Skin epidermis (tissue), 12 donors: Measurements from ENCODE around the gene SNX9.
A peak's percentile ranks its signal among the peaks of the same experiment; 100 is the strongest.
"Not testable (repeated sequence)": the region's sequence is repeated elsewhere in the genome, so short reads cannot be mapped to it uniquely, and the experiment has no call there.

ENCODE experiments used
- H3K27ac ChIP-seq, 21 experiments: fragments of 200-600 bp; sonication (generic) in 11 of 21; one replicate each; pipeline ENCODE4 v1.5.0; 2020; ENCODE audit warnings: mild to moderate bottlenecking in 3 of 21, inconsistent platforms in 2 of 21, moderate library complexity in 2 of 21
- H3K4me3 ChIP-seq, 7 experiments: fragments of 200-600 bp; sonication (generic) in 2 of 7; one replicate each; pipeline ENCODE4 v1.5.0; 2020; ENCODE audit warnings: inconsistent platforms in 2 of 7, mild to moderate bottlenecking in 2 of 7, moderate library complexity in 1 of 7

Gene SNX9

DNA sequence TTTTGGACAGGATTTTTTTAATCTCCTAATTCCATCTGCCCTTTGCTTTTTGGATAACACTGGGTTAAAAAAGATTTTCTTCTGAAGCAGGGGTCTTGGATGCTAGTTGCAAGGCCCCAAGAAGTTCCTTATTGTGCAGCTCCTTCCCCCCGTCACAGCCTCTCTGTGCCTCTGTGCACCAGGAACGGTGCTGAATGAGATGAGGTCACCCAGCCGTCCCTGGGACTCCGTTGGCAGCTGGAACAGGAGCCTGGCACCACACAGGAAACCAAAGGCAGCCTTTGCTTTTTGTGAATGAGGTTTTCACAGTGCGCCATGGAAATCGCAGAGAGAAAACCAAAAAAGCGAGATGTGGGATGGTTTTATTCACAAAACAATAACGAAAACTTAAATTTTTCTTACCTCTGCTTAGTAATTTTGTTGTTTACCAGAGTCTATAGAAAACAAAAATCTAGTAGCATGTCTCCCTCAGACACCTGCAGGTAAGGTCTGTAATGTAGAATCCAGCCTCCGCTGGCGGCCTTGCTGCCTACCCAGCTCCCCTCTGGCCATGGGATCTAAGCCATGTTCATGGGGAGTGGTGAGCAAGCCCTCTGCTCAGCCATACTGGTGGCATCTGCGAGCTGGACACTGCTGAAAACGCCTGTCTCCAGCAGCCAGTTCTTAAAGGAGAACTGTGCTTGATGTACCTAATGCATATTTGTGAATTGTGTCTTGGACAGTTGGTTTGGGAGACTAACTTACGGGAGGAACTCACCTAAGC, 118.2 kb downstream of the SNX9 start:
- Histone ChIP-seq H3K4me3 (no peak overlapping the region), H3K27ac (no peak overlapping the region)

GRCh38 chr6:157942351-157942750, 119.3 kb downstream of the SNX9 start:
- no peak overlapping the region for H3K4me3 ChIP-seq
- H3K27ac ChIP-seq = no peak overlapping the region

DNA sequence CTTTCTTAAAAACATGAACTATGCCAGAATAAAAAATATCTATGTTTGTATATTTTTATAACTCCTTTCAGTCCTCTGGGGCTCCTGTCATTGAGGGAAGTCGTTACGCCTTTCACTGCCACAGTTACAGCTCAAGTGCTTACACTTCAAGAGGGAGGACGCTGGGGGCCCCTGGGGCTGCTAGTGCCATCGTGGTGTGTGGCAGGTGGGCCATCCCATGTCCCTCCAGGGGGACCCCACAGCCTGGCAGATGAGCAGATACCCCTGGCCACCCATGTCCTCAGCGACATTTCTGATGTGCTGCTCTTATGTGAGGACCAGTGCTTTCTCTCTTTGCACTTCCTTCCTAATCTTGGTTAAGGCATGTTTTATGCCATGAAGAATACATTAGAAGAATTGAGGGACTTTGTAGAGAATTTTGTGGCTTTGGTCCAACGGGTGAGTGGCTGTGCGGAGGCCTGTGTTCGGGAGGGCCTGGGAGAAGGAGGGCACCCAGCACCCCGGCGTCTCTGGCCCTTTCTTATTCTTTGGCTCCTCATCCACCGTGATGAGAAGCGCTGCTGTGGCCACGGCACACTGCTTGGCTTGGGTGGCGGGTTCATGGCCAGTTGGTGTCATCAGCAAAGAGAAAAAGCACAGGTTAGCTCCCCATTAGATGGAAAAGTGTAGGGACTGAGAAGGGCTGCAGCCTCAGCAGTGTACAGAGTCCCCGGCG, 120.4 kb downstream of the SNX9 start:
- H3K27ac ChIP-seq = no peak overlapping the region
- no peak overlapping the region for H3K4me3 ChIP-seq

- no peak overlapping the region for H3K27ac ChIP-seq
Observed at GRCh38 chr6:157943964-157944283, 120.9 kb downstream of the SNX9 start.

DNA sequence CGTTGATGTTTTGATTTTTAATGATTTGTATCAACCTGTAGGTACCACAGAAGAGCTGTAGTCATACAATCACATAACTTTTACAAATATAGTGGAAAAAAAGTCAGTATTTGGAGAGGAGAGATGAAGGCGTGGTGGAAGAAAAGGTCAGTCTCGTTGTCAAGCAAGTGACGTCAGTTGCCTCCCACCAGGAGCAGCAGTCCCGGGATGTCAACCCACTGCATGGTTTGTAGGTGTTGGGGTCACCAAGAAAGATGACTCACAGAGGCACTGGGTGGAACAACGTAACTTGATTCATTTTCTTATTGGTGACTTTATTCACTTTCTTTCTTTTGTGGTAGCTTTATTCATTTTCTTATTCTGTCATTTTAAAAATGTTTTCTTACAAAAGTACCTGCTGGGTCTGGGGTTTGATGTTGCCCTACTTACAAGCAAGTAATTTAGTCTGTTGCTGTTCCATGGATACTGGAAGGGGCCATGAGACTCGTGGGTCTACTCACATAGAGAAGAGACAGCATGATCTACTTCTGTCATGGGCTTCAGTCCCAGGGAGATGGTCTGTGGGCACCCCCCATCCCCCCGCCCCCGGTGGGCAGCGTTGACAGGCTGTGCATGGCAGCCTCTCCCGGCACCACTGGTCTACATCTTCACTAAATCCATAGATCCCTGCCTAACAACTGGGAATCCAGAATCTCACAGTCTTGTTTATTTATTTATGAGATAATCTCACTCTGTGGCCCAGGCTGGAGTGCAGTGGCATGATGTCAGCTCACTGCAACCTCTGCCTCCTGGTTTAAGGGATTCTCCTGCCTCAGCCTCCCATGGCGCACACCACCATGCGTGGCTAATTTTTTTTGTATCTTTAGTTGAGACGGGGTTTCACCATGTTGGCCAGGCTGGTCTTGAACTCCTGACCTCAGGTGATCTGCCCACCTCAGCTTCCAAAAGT, 122.2 kb downstream of the SNX9 start:
- Histone ChIP-seq H3K4me3 (no peak overlapping the region), H3K27ac (no peak overlapping the region)

More at GRCh38 chr6:157943964-157944283, 120.9 kb downstream of the SNX9 start:
- no peak overlapping the region for H3K4me3 ChIP-seq

DNA sequence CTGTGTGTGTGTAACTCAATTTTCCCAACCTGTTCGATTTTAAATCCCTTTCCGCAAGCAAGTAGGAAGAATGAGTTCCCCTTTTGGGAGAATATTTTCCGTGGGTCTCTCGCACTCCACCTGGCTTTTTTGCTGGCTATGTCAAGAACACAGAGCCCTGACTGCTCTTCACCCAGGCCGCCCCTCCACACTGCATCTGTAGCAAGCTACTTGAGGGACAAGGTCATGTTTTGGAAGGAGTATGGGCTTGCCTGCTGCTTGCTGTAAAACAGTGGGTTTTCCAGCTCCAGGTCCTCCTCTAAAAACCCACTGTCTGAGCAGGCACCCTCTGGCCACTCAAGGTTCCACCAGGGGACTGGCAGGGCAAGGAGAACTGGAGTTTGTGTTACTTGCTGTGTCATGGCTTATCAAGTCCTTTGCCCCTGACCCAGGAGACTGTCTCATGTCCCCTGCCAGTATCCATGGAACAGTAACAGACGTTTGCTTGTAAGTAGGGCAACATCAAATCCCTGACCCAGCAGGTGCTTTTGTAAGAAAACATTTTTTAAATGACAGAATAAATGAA, 123.1 kb downstream of the SNX9 start:
- no peak overlapping the region for H3K27ac ChIP-seq

DNA sequence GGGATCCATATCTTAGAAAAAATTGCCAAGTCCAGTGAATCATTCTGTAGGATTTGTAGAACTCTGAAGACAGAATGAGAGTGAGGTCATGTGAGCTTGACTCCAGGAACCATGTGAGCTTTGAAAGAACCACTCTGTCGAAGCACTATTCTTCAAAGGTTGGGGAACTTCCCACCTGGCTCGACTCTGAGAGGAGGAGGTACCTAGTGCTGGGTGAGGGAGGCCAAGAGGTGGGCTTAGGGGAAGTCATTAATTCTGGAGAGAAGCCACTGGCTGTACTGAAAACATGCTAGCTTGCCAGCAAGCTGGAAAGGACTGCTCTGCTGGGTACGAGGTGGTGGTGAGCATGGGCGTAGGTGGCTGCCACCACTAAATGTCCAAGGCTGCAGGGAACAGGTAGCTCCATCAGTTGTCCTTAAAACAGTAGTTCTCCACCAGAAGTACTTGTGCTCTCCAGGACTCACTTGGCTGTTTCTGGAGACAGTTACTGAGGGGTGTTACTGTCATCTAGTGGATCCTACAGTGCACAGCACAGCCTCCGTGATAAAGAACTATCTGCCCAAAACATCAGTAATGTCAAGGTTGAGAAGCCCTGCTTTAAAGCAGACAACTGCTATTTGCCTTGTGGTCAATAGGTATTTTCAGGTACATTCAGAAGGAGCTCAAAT, 124.0 kb downstream of the SNX9 start:
- H3K27ac ChIP-seq = no peak overlapping the region
- no peak overlapping the region for H3K4me3 ChIP-seq

More for the DNA sequence above, 123.1 kb downstream of the SNX9 start:
- H3K4me3 ChIP-seq = no peak overlapping the region

DNA sequence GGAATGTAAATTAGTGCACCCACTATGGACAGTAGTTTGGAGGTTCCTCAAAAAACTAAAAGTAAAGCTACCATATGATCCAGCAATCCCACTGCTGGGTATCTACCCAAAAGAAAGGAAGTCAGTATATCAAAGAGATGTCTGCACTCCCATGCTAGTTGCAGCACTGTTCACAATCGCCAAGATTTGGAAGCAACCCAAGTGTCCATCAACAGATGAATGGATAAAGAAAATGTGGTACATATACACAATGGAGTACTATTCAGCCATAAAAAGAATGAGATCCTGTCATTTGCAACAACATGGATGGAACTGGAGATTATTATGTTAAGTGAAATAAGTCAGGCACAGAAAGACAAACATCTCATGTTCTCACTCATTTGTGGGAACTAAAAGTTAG, 127.9 kb downstream of the SNX9 start:
- H3K4me3 ChIP-seq, H3K27ac ChIP-seq: not testable (repeated sequence)

DNA sequence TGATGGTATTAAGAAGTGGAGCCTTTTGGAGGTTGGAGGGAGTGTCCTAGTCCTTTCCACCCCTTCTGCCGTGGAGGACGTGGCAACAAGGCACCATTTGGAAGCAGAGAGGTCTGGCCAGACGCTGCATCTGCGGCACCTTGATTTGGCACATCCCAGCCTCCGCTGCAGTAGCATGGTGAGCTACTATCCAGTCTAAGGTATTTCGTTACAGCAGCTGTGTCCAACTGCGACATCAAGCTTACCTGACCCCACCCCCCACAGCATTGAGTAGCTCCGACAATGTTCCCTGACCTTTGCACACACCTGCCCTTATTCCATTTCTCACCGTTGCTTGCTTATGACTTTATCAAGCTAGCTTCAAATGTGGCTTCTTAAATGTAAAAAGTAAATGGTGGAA, 128.8 kb downstream of the SNX9 start:
- Histone ChIP-seq H3K27ac (no peak overlapping the region), H3K4me3 (no peak overlapping the region)

DNA sequence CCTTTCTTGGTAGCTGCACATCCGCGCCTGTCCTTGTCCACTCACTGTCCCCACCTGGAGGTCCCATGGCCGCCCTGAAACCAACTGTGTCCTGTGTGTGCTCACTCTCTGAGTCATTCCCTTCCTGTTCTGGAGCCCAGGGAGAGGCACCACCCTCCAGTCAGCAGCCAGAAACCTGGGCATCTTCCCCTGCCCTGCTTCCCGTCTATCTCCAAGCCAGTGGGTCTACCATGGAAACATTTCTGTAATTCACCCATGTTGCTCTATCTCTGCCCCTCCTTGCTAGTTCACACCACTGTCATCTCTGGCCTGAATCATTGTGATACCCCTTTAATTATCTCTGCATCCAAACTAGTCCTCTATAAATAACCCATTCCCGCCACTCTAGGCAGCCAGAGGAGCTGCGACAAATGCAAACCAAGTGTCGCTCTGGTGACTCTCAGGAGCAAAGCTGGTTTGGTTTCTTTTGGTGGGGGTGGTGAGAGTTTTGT, 129.9 kb downstream of the SNX9 start:
- H3K27ac ChIP-seq = no peak overlapping the region
- no peak overlapping the region for H3K4me3 ChIP-seq

GRCh38 chr6:157953580-157954091, 130.6 kb downstream of the SNX9 start:
- Histone ChIP-seq H3K4me3 (peak overlapping the region in 1 of 7 experiments; percentile 22), H3K27ac (peak overlapping the region in 1 of 21 experiments; percentile 34)

- Histone ChIP-seq H3K27ac (peak overlapping the region in 1 of 21 experiments; percentile 34), H3K4me3 (peak overlapping the region in 2 of 7 experiments; percentile 2 to 22)
Observed at GRCh38 chr6:157954150-157955117, 131.4 kb downstream of the SNX9 start.

DNA sequence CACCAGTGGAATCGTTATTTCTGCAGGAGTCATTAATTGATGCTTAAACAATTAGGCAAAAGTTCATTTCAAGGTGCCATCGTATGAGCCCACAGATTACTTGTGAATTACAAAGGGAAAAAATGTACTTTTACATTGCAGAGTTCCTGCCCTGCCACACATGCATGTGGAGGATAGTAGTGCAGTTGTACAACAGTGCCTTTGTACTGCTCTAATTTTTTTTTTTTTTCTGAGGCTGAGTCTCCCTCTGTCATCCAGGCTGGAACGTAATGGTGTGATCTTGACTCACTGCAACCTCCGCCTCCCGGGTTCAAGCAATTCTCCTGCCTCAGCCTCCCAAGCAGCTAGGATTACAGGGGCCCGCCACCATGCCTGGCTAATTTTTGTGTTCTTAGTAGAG, 132.6 kb downstream of the SNX9 start:
- Histone ChIP-seq H3K27ac (no peak overlapping the region), H3K4me3 (no peak overlapping the region)

GRCh38 chr6:157956171-157956730, 133.2 kb downstream of the SNX9 start:
- H3K27ac ChIP-seq = no peak overlapping the region

GRCh38 chr6:157959451-157960227, 136.6 kb downstream of the SNX9 start:
- no peak overlapping the region for H3K4me3 ChIP-seq
- no peak overlapping the region for H3K27ac ChIP-seq

More at GRCh38 chr6:157956171-157956730, 133.2 kb downstream of the SNX9 start:
- H3K4me3 ChIP-seq = no peak overlapping the region

DNA sequence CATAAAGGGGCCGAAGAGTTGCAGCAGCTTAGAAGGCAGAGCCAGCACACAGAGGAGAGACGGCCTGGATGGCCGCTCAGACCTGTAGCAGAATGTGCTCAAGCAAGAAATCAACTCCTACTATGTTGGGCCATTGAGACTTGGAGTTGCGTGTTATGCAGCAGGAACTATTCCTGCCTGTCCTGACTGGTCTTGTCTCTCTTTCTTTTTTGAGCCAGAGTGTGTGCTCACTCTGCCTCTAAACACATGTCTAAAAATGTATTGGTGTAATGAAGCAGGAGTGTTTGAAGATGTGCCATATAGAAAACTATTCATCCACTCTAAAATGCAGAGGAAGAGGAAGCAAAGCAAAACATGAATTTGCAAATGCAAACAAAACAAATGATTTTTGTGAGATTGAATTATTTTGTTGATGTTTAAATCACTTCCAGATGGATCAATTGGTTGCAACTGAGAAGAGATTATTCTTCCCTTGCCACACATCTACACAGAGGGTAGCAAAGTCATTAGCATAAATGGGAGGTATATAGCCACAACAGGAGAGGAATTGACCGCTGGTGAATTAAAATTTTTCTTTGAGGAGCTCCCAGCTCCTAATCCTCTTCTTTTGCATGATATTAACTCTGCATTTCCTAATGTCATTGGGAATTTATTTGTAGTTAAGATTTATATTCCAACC, 138.2 kb downstream of the SNX9 start:
- peak overlapping the region in 1 of 21 experiments; percentile 8 for H3K27ac ChIP-seq

More for the DNA sequence above, 138.2 kb downstream of the SNX9 start:
- H3K4me3 ChIP-seq = no peak overlapping the region
